Mammary epithelial cell (primary cell): ENCODE results near the gene EPHA1.

ENCODE experiments used
- EZH2 ChIP-seq: IDR thresholded peaks from 2 replicates; pipeline ENCODE4 v1.6.1; 2012; ENCODE audit warnings: low read length, inconsistent platforms, borderline replicate concordance
- TF ChIP-seq, protein P1 (sequence below), 2 donors: IDR thresholded peaks in 1 of 2; conservative IDR thresholded peaks in 1 of 2; 2 replicates each; pipeline ENCODE4 v1.5.1; 2011 to 2012; ENCODE audit warnings: inconsistent platforms in 2 of 2, low read length in 2 of 2, mild to moderate bottlenecking in 2 of 2, control low read depth in 1 of 2, low read depth in 1 of 2; ENCODE audit not compliant: insufficient read depth in 1 of 2; ENCODE audit errors: extremely low read depth in 1 of 2

DNA sequence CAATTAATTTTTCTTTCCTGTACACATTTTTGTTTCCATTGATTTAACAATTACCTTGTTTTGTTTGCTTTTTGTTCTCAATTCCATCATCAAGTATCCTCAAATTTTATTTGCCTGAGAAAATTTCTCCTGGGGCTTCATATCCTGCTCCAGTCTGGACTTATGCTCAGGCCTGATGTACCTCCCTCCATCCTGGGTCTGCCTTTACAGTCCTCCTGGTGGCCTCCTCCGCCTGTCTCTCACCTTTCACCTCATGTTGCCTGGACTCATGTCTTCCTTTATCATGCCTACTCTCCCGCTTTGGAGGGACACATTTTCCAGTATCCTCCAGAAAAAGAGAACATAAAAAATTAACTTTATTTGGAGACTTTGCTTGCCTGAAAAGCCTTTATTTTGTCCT, 22.5 kb upstream of the EPHA1 start:
- TF ChIP-seq, protein P1, sequence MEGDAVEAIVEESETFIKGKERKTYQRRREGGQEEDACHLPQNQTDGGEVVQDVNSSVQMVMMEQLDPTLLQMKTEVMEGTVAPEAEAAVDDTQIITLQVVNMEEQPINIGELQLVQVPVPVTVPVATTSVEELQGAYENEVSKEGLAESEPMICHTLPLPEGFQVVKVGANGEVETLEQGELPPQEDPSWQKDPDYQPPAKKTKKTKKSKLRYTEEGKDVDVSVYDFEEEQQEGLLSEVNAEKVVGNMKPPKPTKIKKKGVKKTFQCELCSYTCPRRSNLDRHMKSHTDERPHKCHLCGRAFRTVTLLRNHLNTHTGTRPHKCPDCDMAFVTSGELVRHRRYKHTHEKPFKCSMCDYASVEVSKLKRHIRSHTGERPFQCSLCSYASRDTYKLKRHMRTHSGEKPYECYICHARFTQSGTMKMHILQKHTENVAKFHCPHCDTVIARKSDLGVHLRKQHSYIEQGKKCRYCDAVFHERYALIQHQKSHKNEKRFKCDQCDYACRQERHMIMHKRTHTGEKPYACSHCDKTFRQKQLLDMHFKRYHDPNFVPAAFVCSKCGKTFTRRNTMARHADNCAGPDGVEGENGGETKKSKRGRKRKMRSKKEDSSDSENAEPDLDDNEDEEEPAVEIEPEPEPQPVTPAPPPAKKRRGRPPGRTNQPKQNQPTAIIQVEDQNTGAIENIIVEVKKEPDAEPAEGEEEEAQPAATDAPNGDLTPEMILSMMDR (conservative IDR thresholded peaks at IDR 0.05 in 1 of 2, IDR thresholded peaks at IDR 0.05 in 1 of 2; ENCODE audit: extremely low read depth in 1 of 2, insufficient read depth in 1 of 2, low read depth in 1 of 2, low read length in 2 of 2) = no peak
- no peak for TF ChIP-seq EZH2
